GM23338 (cell line): ENCODE measurements around the gene EEF2K. TPM values are rescaled to one million over a fixed set of nuclear protein-coding genes. Genes with fewer than 3 reads are reported as not detected.

ENCODE experiments used
- ATAC-seq: fragments of 200-7000 bp; cut with Tn5 transposase; 3 replicates; pipeline ENCODE4 v1.9.1; 2020
- DNase-seq: peaks from one replicate; pipeline ENCODE4 v3.0.0-alpha.2; 2015; ENCODE audit warnings: low spot score
- H2AFZ ChIP-seq: fragments of 200-600 bp; sonication (generic); 2 replicates; pipeline ENCODE4 v1.8.0; 2016; ENCODE audit warnings: antibody characterized with exemption, mild to moderate bottlenecking, moderate library complexity
- H3F3A ChIP-seq: fragments of 200-600 bp; sonication (generic); replicated peaks from 2 replicates; pipeline ENCODE4 v1.8.0; 2017; ENCODE audit warnings: antibody characterized with exemption, mixed run types, low read depth
- H3K27ac ChIP-seq: fragments of 200-600 bp; sonication (generic); 2 replicates; pipeline ENCODE4 v1.6.1; 2016; ENCODE audit warnings: low read depth
- H3K27me3 ChIP-seq: fragments of 200-600 bp; sonication (generic); 2 replicates; pipeline ENCODE4 v1.8.0; 2016; ENCODE audit warnings: mild to moderate bottlenecking, mixed run types, moderate library complexity; ENCODE audit not compliant: insufficient read depth
- H3K36me3 ChIP-seq: fragments of 200-600 bp; sonication (generic); 2 replicates; pipeline ENCODE4 v1.8.0; 2016; ENCODE audit warnings: mild to moderate bottlenecking; ENCODE audit not compliant: insufficient read depth
- H3K4me1 ChIP-seq: fragments of 200-600 bp; sonication (generic); 2 replicates; pipeline ENCODE4 v1.8.0; 2016; ENCODE audit warnings: mild to moderate bottlenecking, moderate library complexity; ENCODE audit not compliant: insufficient read depth
- H3K4me2 ChIP-seq: fragments of 200-600 bp; sonication (generic); 2 replicates; pipeline ENCODE4 v1.7.1; 2017; ENCODE audit warnings: mixed run types
- H3K4me3 ChIP-seq: fragments of 200-600 bp; sonication (generic); 2 replicates; pipeline ENCODE4 v1.6.1; 2016; ENCODE audit warnings: mixed run types
- H3K79me2 ChIP-seq: fragments of 200-600 bp; sonication (generic); replicated peaks from 2 replicates; pipeline ENCODE4 v1.8.0; 2017; ENCODE audit warnings: mild to moderate bottlenecking; ENCODE audit not compliant: insufficient read depth
- H3K9me2 ChIP-seq: fragments of 200-600 bp; sonication (generic); 2 replicates; pipeline ENCODE4 v1.8.0; 2017; ENCODE audit not compliant: insufficient read depth
- H4K20me1 ChIP-seq: fragments of 200-600 bp; sonication (generic); replicated peaks from 2 replicates; pipeline ENCODE4 v1.8.0; 2017; ENCODE audit warnings: mild to moderate bottlenecking; ENCODE audit not compliant: insufficient read depth
- H3K27ac Mint-ChIP-seq: 2 replicates; pipeline ENCODE4 v1.8.0; 2020; ENCODE audit warnings: inconsistent platforms, mild to moderate bottlenecking, moderate library complexity, mixed read lengths
- H3K27me3 Mint-ChIP-seq: 3 replicates; pipeline ENCODE4 v1.8.0; 2022; ENCODE audit warnings: low read depth, mild to moderate bottlenecking, moderate library complexity, mixed read lengths, inconsistent platforms; ENCODE audit not compliant: insufficient read depth, poor library complexity
- H3K36me3 Mint-ChIP-seq: 3 replicates; pipeline ENCODE4 v1.8.0; 2021; ENCODE audit warnings: low read depth, mild to moderate bottlenecking, inconsistent platforms, moderate library complexity, mixed read lengths
- H3K4me1 Mint-ChIP-seq: 3 replicates; pipeline ENCODE4 v1.8.0; 2020; ENCODE audit warnings: mild to moderate bottlenecking, inconsistent platforms, mixed read lengths
- H3K4me3 Mint-ChIP-seq: 3 replicates; pipeline ENCODE4 v1.8.0; 2021; ENCODE audit warnings: moderate library complexity, mild to moderate bottlenecking, inconsistent platforms, mixed read lengths
- H3K9me3 Mint-ChIP-seq: 3 replicates; pipeline ENCODE4 v1.8.0; 2020; ENCODE audit warnings: moderate library complexity, mild to moderate bottlenecking, inconsistent platforms, mixed read lengths
- EZH2 ChIP-seq: fragments of 200-600 bp; sonication (generic); IDR thresholded peaks from one replicate; pipeline ENCODE4 v1.8.0; 2017; ENCODE audit warnings: antibody characterized with exemption, mild to moderate bottlenecking, low read depth; ENCODE audit not compliant: unreplicated experiment
- EZH2phosphoT487 ChIP-seq: fragments of 200-600 bp; sonication (generic); IDR thresholded peaks from one replicate; pipeline ENCODE4 v1.8.1; 2018; ENCODE audit warnings: antibody characterized with exemption; ENCODE audit not compliant: unreplicated experiment
- POLR2AphosphoS5 ChIP-seq: IDR thresholded peaks from 2 replicates; pipeline ENCODE4 v1.6.1; 2016; ENCODE audit warnings: antibody characterized with exemption, low read depth
- ZNF114 ChIP-seq: fragments of 250-450 bp; sonication (Bioruptor Pico); IDR thresholded peaks from 2 replicates; pipeline ENCODE4 v1.5.0; 2020; ENCODE audit warnings: mild to moderate bottlenecking, moderate library complexity
- ZNF331 ChIP-seq: fragments of 250-450 bp; sonication (Bioruptor Pico); IDR thresholded peaks from 2 replicates; pipeline ENCODE4 v1.5.0; 2020; ENCODE audit warnings: low read depth, mild to moderate bottlenecking, moderate library complexity
- ZNF462 ChIP-seq: fragments of 250-450 bp; sonication (Bioruptor Pico); IDR thresholded peaks from 2 replicates; pipeline ENCODE4 v1.5.0; 2020; ENCODE audit warnings: mild to moderate bottlenecking, moderate library complexity
- polyA plus RNA-seq: library from polyadenylated mRNA; unstranded; fragments of >200 nt; fragmentation: Nextera tagmentation; extraction: Ambion mirVana; gene quantifications from 2 replicates; pipeline ENCODE4 v1.2.1, GENCODE V29; 2016
- total RNA-seq: library from RNA; depleted of rRNA; stranded (reverse); fragments of >200 nt; shearing (Covaris generic); gene quantifications from 2 replicates; pipeline ENCODE4 v1.2.3, GENCODE V29; 2014
- TF ChIP-seq, protein P1 (sequence below), 2 experiments: fragments of 200-600 bp in 1 of 2; sonication (generic) in 1 of 2; conservative IDR thresholded peaks; 2 replicates each; pipeline versions ENCODE4 v1.5.1 to v1.6.1; 2016 to 2017; ENCODE audit warnings: antibody characterized with exemption in 2 of 2, low read depth in 2 of 2, mild to moderate bottlenecking in 2 of 2, moderate library complexity in 1 of 2
- TF ChIP-seq, protein P2 (sequence below): IDR thresholded peaks from one replicate; pipeline ENCODE4 v1.6.1; 2018; ENCODE audit warnings: antibody characterized with exemption; ENCODE audit not compliant: unreplicated experiment
- TF ChIP-seq, protein P3 (sequence below): IDR thresholded peaks from 2 replicates; pipeline ENCODE4 v1.6.1; 2016; ENCODE audit warnings: antibody characterized with exemption

The EEF2K gene
- total and polyA plus RNA-seq, 2 experiments from 2014 or later = 5.4 to 23.9 TPM

GRCh38 chr16:22220714-22221113 lies 14.6 kb downstream of the EEF2K start:
- Histone ChIP-seq H4K20me1 (0 out of 2 replicates have a peak, but pooled peaks cover 4% of the 10 kb centered on the region), H3K27ac (no peak overlapping the region), H3K36me3 (no peaks in the 10 kb centered on the region), H3K9me2 (no peaks in the 10 kb centered on the region), H2AFZ (no peak overlapping the region), H3K4me3 (no peak overlapping the region), H3K79me2 (peaks cover 42% of the 10 kb centered on the region), H3F3A (peaks cover 9% of the 10 kb centered on the region), H3K4me2 (no peak overlapping the region), H3K4me1 (peaks cover 9% of the 10 kb centered on the region), H3K27me3 (no peaks in the 10 kb centered on the region)
- Mint-ChIP-seq H3K9me3 (no peaks in the 10 kb centered on the region), H3K4me1 (peaks cover 15% of the 10 kb centered on the region), H3K36me3 (peaks cover 10% of the 10 kb centered on the region; the same call in 2 of the 3 replicates), H3K4me3 (no peak overlapping the region), H3K27me3 (no peaks in the 10 kb centered on the region), H3K27ac (no peak overlapping the region)
- ATAC-seq = no peak
- no peak for DNase-seq
- TF ChIP-seq ZNF114 (CRISPR knock-in tag) = no peak

DNA sequence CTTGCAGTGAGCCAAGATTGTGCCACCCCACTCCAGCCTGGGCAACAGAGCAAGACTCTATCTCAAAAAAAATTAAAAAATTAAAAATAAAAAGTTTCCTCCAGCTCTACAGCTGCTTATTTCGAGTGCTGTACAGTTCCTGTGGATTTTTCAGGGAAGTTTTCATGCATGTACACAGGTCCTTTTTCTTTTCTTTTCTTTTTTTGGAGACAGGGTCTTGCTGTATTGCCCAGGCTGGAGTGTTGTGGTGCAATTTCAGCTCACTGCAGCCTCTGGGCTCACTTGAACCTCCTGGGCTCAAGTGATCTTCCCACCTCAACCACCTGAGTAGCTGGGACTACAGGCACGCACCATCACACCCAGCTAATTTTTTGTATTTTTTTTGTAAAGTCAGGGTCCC lies 15.9 kb downstream of the EEF2K start:
- Mint-ChIP-seq H3K27ac (no peak overlapping the region), H3K4me3 (no peak overlapping the region), H3K27me3 (no peaks in the 10 kb centered on the region), H3K4me1 (peaks cover 18% of the 10 kb centered on the region), H3K9me3 (no peaks in the 10 kb centered on the region), H3K36me3 (peaks cover 10% of the 10 kb centered on the region)
- no peaks in the 10 kb centered on the region for H3K36me3 ChIP-seq
- ATAC-seq = no peak
- H3K9me2 ChIP-seq = no peaks in the 10 kb centered on the region
- H3K4me3 ChIP-seq = no peak overlapping the region
- no peak overlapping the region for H3K4me2 ChIP-seq
- no peak overlapping the region for H3K27ac ChIP-seq
- no peak overlapping the region for H2AFZ ChIP-seq
- H3F3A ChIP-seq = peaks cover 11% of the 10 kb centered on the region
- 0 out of 2 replicates have a peak, but pooled peaks cover 4% of the 10 kb centered on the region for H4K20me1 ChIP-seq
- peaks cover 15% of the 10 kb centered on the region for H3K4me1 ChIP-seq
- peaks cover 43% of the 10 kb centered on the region for H3K79me2 ChIP-seq
- H3K27me3 ChIP-seq = no peaks in the 10 kb centered on the region
- no peak for DNase-seq
- TF ChIP-seq, protein P1, sequence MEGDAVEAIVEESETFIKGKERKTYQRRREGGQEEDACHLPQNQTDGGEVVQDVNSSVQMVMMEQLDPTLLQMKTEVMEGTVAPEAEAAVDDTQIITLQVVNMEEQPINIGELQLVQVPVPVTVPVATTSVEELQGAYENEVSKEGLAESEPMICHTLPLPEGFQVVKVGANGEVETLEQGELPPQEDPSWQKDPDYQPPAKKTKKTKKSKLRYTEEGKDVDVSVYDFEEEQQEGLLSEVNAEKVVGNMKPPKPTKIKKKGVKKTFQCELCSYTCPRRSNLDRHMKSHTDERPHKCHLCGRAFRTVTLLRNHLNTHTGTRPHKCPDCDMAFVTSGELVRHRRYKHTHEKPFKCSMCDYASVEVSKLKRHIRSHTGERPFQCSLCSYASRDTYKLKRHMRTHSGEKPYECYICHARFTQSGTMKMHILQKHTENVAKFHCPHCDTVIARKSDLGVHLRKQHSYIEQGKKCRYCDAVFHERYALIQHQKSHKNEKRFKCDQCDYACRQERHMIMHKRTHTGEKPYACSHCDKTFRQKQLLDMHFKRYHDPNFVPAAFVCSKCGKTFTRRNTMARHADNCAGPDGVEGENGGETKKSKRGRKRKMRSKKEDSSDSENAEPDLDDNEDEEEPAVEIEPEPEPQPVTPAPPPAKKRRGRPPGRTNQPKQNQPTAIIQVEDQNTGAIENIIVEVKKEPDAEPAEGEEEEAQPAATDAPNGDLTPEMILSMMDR (conservative IDR thresholded peaks at IDR 0.05; ENCODE audit: low read depth in 2 of 2) = no peak
- no peak for TF ChIP-seq ZNF462 (CRISPR knock-in tag)
- TF ChIP-seq, protein P2, sequence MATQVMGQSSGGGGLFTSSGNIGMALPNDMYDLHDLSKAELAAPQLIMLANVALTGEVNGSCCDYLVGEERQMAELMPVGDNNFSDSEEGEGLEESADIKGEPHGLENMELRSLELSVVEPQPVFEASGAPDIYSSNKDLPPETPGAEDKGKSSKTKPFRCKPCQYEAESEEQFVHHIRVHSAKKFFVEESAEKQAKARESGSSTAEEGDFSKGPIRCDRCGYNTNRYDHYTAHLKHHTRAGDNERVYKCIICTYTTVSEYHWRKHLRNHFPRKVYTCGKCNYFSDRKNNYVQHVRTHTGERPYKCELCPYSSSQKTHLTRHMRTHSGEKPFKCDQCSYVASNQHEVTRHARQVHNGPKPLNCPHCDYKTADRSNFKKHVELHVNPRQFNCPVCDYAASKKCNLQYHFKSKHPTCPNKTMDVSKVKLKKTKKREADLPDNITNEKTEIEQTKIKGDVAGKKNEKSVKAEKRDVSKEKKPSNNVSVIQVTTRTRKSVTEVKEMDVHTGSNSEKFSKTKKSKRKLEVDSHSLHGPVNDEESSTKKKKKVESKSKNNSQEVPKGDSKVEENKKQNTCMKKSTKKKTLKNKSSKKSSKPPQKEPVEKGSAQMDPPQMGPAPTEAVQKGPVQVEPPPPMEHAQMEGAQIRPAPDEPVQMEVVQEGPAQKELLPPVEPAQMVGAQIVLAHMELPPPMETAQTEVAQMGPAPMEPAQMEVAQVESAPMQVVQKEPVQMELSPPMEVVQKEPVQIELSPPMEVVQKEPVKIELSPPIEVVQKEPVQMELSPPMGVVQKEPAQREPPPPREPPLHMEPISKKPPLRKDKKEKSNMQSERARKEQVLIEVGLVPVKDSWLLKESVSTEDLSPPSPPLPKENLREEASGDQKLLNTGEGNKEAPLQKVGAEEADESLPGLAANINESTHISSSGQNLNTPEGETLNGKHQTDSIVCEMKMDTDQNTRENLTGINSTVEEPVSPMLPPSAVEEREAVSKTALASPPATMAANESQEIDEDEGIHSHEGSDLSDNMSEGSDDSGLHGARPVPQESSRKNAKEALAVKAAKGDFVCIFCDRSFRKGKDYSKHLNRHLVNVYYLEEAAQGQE = no peak
- TF ChIP-seq EZH2 = no peak
- TF ChIP-seq EZH2phosphoT487 = no peak
- TF ChIP-seq ZNF114 (CRISPR knock-in tag) = no peak
- no peak for TF ChIP-seq POLR2AphosphoS5
- TF ChIP-seq, protein P3, sequence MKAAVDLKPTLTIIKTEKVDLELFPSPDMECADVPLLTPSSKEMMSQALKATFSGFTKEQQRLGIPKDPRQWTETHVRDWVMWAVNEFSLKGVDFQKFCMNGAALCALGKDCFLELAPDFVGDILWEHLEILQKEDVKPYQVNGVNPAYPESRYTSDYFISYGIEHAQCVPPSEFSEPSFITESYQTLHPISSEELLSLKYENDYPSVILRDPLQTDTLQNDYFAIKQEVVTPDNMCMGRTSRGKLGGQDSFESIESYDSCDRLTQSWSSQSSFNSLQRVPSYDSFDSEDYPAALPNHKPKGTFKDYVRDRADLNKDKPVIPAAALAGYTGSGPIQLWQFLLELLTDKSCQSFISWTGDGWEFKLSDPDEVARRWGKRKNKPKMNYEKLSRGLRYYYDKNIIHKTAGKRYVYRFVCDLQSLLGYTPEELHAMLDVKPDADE = no peak
- no peak for TF ChIP-seq ZNF331 (CRISPR knock-in tag)
